ENCODE data around the gene LINGO4.
A peak's percentile ranks its signal among the peaks of the same experiment; 100 is the strongest.
"Not testable (repeated sequence)": the region's sequence is repeated elsewhere in the genome, so short reads cannot be mapped to it uniquely, and the experiment has no call there.

LINGO4 gene

DNA sequence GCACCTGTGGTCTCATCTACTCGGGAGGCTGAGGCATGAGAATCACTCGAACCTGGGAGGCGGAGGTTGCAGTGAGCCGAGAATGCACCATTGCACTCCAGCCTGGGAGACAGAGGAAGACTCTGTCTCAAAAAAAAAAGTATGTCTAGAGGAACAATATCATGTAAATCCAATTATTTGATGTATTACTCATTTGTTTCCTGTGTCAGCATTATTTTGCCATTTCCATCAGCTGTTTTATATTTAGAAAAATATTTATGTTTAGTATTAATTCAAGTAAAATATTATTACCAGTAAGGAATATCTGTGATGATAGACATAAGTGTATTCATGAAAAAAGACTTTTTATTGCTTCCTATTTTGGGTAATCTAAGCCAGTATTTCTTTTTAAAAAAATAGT lies 27.9 kb downstream of the LINGO4 start:
- no peak for DNase-seq

DNA sequence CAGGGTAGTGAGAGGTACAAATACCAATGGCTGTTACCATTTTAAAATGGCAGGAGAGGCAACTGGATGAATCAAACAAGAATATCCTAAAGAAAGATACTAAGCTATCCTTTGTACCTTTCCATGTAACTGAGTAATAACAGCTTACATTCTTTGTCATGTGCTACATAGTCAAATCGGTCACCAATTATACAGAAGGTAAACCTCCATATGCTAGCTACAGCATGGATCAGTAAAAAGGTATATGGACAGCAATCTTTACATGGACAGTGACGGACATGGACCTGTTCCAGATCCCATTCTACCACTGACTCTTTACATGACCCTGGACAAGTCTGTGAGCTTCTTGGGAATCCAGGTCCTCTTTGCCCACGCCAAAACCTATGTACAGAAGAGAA lies 28.6 kb downstream of the LINGO4 start:
- DNase-seq, result no peak

DNA sequence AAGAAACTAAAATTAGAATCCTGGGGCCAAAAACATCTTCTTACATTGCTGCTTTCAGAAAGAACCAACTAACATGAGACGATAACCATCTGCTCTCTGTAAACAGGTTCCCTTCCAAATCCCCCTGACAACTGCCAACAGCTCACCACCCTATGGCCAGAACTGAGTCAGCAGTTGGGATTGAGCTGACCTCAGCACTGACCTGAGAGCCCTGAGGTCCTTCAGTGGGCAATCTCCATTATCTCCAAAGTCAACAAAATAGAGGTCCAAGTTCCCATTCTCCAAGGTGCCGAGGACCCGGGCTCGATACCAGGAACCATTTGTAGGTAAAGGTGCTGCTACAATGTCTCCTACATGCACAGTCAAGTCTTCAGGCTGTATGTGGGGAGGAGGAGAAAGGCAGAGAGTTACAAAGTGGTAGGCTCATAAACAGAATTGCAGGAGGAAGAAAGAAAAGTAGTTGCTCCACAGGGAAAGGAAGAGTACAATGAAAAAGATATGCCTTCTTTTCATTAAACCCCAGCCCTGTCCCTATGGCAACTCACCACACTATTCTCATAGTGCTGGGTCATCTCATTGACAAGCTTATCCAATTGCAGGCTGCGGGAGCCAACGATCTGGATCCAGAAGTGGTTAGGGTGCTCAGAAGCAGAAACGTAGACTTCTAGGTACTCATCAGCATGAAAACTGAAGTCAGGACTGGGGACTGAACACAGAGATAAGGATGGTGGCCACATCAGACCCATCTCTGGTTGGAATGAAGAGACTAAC lies 29.1 kb downstream of the LINGO4 start:
- no peak for DNase-seq

DNA sequence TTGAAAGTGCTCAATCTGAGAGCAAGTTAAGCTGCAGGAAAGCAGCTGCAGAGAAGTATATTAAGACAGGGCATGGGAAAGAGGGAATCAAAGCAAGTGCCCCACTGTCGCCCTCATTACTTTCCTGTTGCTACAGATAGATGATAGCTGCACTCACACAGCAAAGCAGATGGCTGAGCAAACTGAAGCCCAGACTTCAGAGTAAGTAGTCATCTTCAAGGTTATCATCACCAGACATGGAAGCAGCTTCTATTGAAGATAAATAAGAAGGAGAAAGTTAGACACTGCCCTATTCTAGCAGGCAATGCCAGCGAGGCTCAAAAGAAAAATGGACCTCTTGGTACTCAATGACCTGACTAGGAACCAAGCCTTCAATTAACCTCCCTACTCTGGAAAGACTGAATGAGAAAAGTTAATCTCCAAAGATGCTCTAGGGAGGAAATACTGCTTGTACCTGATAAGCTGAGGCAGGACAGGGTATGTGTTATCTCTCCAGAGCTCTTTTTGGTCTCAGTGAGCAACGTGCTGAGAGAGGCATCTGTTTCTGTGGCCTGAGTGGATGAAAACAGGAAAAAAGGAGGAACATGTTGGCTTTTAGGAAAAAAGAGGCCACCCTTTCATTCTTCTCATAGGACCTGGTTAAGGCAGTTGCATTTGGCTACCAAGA lies 30.8 kb downstream of the LINGO4 start:
- no peak for DNase-seq

GRCh38 chr1:151773702-151774101 lies 31.5 kb downstream of the LINGO4 start:
- no peak for DNase-seq

DNA sequence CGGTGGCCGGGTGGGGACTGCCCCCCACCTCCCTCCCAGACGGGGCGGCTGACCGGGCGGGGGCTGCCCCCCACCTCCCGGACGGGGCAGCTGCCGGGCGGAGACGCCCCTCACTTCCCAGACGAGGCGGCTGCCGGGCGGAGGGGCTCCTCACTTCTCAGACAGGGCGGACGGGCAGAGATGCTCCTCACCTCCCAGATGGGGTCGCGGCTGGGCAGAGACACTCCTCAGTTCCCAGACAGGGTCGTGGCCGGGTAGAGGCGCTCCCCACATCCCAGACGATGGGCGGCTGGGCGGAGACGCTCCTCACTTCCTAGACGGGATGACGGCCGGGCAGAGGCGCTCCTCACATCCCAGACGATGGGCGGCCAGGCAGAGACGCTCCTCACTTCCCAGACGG lies 35.9 kb downstream of the LINGO4 start:
- DNase-seq, result not testable (repeated sequence)

- DNase-seq, result not testable (repeated sequence)
These were observed 36.7 kb downstream of the LINGO4 start for GRCh38 chr1:151768351-151769066.

DNA sequence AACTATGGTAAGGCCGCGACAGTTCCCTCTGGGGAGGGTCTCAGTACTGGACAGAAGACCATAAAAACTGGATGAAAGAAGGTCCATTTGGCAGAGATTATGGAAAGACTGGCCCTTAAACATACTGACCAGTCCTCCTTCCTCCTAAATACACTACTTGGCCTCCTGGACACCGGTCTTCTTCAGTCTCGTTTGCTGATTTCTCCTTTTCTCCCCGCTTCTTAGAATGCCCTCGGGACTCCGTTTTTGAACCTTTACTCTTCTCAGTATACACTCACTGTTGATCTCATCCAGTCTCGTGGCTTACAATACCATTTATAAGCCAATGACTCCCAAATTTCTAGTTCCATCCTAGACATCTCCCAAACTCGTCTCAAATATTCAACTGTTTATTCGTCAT lies 41.2 kb downstream of the LINGO4 start:
- DNase-seq, result no peak

- peak; percentile 66 to 86 (median 74) for DNase-seq
These were observed 42.0 kb downstream of the LINGO4 start, which contains the start of gene MRPL9 for GRCh38 chr1:151762941-151763921. Gene MRPL9 (minus strand): TSS chr1:151763496. CDS start chr1:151763479, 17 bp downstream.

DNA sequence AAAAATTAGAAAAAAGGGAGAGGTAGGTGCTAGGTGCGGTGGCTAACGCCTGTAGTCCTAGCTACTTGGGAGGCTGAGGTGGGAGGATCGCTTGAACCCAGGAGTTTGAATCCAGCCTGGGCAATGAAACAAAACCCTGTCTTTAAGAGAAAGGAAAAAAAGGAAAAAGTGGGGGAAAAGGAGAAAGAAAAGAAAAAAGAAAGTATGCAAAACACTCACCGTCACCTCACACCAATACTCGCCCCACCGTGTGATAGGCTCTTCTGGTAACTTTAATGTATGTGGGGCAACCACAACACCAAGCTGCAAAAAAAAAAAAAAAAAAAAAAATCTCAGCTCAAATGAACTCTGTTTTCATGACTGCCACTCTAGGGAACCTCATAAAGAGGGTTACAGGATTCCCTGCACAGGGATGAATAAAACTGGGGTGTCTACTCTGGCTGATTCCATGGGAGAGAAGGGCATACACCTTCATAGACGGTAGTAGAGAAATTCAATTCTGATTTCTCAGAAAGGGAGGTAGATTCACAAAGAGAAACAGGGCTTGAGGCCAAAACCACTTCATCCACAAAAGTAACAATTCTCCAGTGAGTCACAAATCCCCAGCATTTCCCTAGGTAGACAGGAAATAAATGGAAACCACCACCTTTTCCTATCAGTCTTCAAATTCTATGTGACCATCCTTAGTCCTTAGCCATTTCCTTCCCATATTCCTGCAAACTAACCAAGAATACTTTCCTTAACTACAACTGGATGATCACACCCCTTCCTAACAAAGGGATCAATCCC lies 44.4 kb downstream of the LINGO4 start:
- DNase-seq, result no peak

GRCh38 chr1:151759241-151759640 lies 46.0 kb downstream of the LINGO4 start:
- no peak for DNase-seq

GRCh38 chr1:151756291-151756690 lies 48.9 kb downstream of the LINGO4 start:
- DNase-seq, result no peak
